CD4-positive, CD25-positive, alpha-beta regulatory T cell (primary cell): Measurements from ENCODE around the gene SKIDA1. TPM values are rescaled to one million over a fixed set of nuclear protein-coding genes. Genes with fewer than 3 reads are reported as not detected.
"Not testable (repeated sequence)": the region's sequence is repeated elsewhere in the genome, so short reads cannot be mapped to it uniquely, and the experiment has no call there.

Source experiments
- ATAC-seq, 2 donors: fragments of 150-1000 bp; cut with Tn5 transposase; one replicate each; pipeline ENCODE4 v1.10.0; 2021; ENCODE audit warnings: low read depth in 2 of 2, moderate number of reproducible peaks in 2 of 2, moderate library complexity in 1 of 2
- DNase-seq, 3 donors: peaks; one replicate each; pipeline versions ENCODE4 v3.0.0 to v3.0.0-alpha.2; 2012 to 2022; ENCODE audit warnings: mixed read lengths in 1 of 3
- H3K27ac ChIP-seq: one replicate; pipeline ENCODE4 v1.7.0; 2013; ENCODE audit warnings: mild to moderate bottlenecking, low read length; ENCODE audit not compliant: insufficient read depth, poor library complexity, severe bottlenecking
- H3K27me3 ChIP-seq: one replicate; pipeline ENCODE4 v1.7.0; 2013; ENCODE audit warnings: low read length; ENCODE audit not compliant: control insufficient read depth, insufficient read depth
- H3K36me3 ChIP-seq: one replicate; pipeline ENCODE4 v1.7.0; 2013; ENCODE audit warnings: mild to moderate bottlenecking, low read length, moderate library complexity; ENCODE audit not compliant: control insufficient read depth, insufficient read depth
- H3K4me1 ChIP-seq: 2 replicates; pipeline ENCODE4 v1.7.0; 2013; ENCODE audit warnings: mild to moderate bottlenecking, low read length; ENCODE audit not compliant: insufficient read depth, control insufficient read depth, poor library complexity, severe bottlenecking
- H3K4me3 ChIP-seq: one replicate; pipeline ENCODE4 v1.7.0; 2013; ENCODE audit warnings: low read depth, mild to moderate bottlenecking, low read length, moderate library complexity
- H3K9me3 ChIP-seq, 2 experiments: 1 replicate in 1 of 2; 2 replicates in 1 of 2; pipeline ENCODE4 v1.7.0; 2013; ENCODE audit warnings: low read length in 2 of 2, mild to moderate bottlenecking in 1 of 2, moderate library complexity in 1 of 2; ENCODE audit not compliant: control insufficient read depth in 2 of 2
- H3K27ac Mint-ChIP-seq, 3 donors: one replicate each; pipeline ENCODE4 v1.8.0; 2020 to 2022; ENCODE audit warnings: mild to moderate bottlenecking in 3 of 3, mixed read lengths in 3 of 3, moderate library complexity in 2 of 3
- H3K27me3 Mint-ChIP-seq: one replicate; pipeline ENCODE4 v1.8.0; 2022; ENCODE audit warnings: mild to moderate bottlenecking, mixed read lengths
- H3K36me3 Mint-ChIP-seq: one replicate; pipeline ENCODE4 v1.8.0; 2020; ENCODE audit warnings: mixed read lengths
- H3K4me1 Mint-ChIP-seq, 4 donors: one replicate each; pipeline ENCODE4 v1.8.0; 2020 to 2022; ENCODE audit warnings: mixed read lengths in 4 of 4, mild to moderate bottlenecking in 1 of 4
- H3K4me3 Mint-ChIP-seq, 4 donors: one replicate each; pipeline ENCODE4 v1.8.0; 2020 to 2022; ENCODE audit warnings: mild to moderate bottlenecking in 4 of 4, mixed read lengths in 4 of 4, moderate library complexity in 3 of 4
- H3K9me3 Mint-ChIP-seq, 7 donors: one replicate each; pipeline ENCODE4 v1.8.0; 2020 to 2022; ENCODE audit warnings: mixed read lengths in 7 of 7, mild to moderate bottlenecking in 3 of 7, moderate library complexity in 2 of 7
- polyA plus RNA-seq, 4 donors: library from polyadenylated mRNA; unstranded; fragments of 300-500 nt; fragmentation: Illumina TruSeq; gene quantifications; one replicate each; pipeline ENCODE4 v1.2.3, GENCODE V29; 2021
- total RNA-seq: library from RNA; stranded (reverse); gene quantifications from one replicate; pipeline ENCODE4 v1.2.3, GENCODE V29; 2022

The SKIDA1 gene
- total RNA-seq (0.10 TPM), polyA plus RNA-seq (not detected)

- Mint-ChIP-seq H3K27me3 (peaks cover 67% of the 10 kb centered on the region), H3K9me3 (peaks cover 0 to 3% (median 0%) of the 10 kb centered on the region in 7 donors), H3K36me3 (no peaks in the 10 kb centered on the region), H3K4me1 (peaks cover 16 to 32% (median 25%) of the 10 kb centered on the region in 4 donors), H3K4me3 (peak within 1 kb of the TSS; percentile 87 to 99 (median 94)), H3K27ac (peak within 1 kb of the TSS; percentile 95 to 97 (median 95))
- ATAC-seq = peak; percentile 66 to 67
- peak; percentile 45 to 77 (median 69) for DNase-seq
- Histone ChIP-seq H3K4me1 (peaks cover 30% of the 10 kb centered on the region), H3K9me3 (no peaks in the 10 kb centered on the region), H3K4me3 (peak within 1 kb of the TSS; percentile 87), H3K27me3 (peaks cover 25% of the 10 kb centered on the region), H3K27ac (peak within 1 kb of the TSS; percentile 68), H3K36me3 (no peaks in the 10 kb centered on the region)
These were observed at the start of gene SKIDA1 for GRCh38 chr10:21525367-21526187. TSS of gene SKIDA1 (minus strand) at chr10:21525682. CDS start at chr10:21517822, 7,860 bp downstream.

- peaks cover 10% of the 10 kb centered on the region for H3K4me1 ChIP-seq
- not testable (repeated sequence) for ATAC-seq, DNase-seq, H3K9me3 Mint-ChIP-seq, H3K36me3 ChIP-seq, H3K27me3 ChIP-seq, H3K9me3 ChIP-seq, H3K4me3 ChIP-seq, H3K27me3 Mint-ChIP-seq, H3K27ac ChIP-seq
- peak overlapping the region in 1 of 3 donors; percentile 57 for H3K27ac Mint-ChIP-seq
- H3K4me1 Mint-ChIP-seq = peaks cover 52 to 76% (median 66%) of the 10 kb centered on the region in 4 donors
- peaks cover 25% of the 10 kb centered on the region for H3K36me3 Mint-ChIP-seq
- peak overlapping the region in 1 of 4 donors; percentile 10 for H3K4me3 Mint-ChIP-seq
These were observed 49.0 kb upstream of the SKIDA1 start for GRCh38 chr10:21574514-21574913.

- peaks cover 0 to 2% (median 0%) of the 10 kb centered on the region in 7 donors for H3K9me3 Mint-ChIP-seq
- Histone ChIP-seq H3K9me3 (no peaks in the 10 kb centered on the region), H3K4me1 (peaks cover 10% of the 10 kb centered on the region), H3K4me3 (no peak overlapping the region), H3K27me3 (no peaks in the 10 kb centered on the region), H3K36me3 (peaks cover 3% of the 10 kb centered on the region), H3K27ac (no peak overlapping the region)
- DNase-seq (no peak), ATAC-seq (no peak)
- peak overlapping the region in 1 of 4 donors; percentile 33 for H3K4me3 Mint-ChIP-seq
- H3K4me1 Mint-ChIP-seq = peaks cover 40 to 69% (median 60%) of the 10 kb centered on the region in 4 donors
- peak overlapping the region in 2 of 3 donors; percentile 14 to 39 for H3K27ac Mint-ChIP-seq
- H3K27me3 Mint-ChIP-seq = no peaks in the 10 kb centered on the region
- H3K36me3 Mint-ChIP-seq = peaks cover 31% of the 10 kb centered on the region
These were observed 47.1 kb upstream of the SKIDA1 start for GRCh38 chr10:21572578-21572977.

GRCh38 chr10:21570761-21571521 is 45.5 kb upstream of the SKIDA1 start:
- H3K27me3 Mint-ChIP-seq = no peaks in the 10 kb centered on the region
- no peak overlapping the region for H3K27ac ChIP-seq
- H3K9me3 ChIP-seq = no peaks in the 10 kb centered on the region
- H3K4me3 Mint-ChIP-seq = peak overlapping the region in 3 of 4 donors; percentile 18 to 42 (median 28)
- H3K27ac Mint-ChIP-seq = peak overlapping the region in 2 of 3 donors; percentile 39 to 83
- DNase-seq = peak in 1 of 3 donors; percentile 12
- peaks cover 40 to 77% (median 61%) of the 10 kb centered on the region in 4 donors for H3K4me1 Mint-ChIP-seq
- no peak for ATAC-seq
- no peaks in the 10 kb centered on the region for H3K27me3 ChIP-seq
- H3K36me3 Mint-ChIP-seq = peaks cover 33% of the 10 kb centered on the region
- no peaks in the 10 kb centered on the region for H3K9me3 Mint-ChIP-seq
- H3K4me1 ChIP-seq = peaks cover 15% of the 10 kb centered on the region
- peaks cover 7% of the 10 kb centered on the region for H3K36me3 ChIP-seq
- H3K4me3 ChIP-seq = peak overlapping the region; percentile 22

- Mint-ChIP-seq H3K36me3 (peaks cover 47% of the 10 kb centered on the region), H3K4me1 (peaks cover 22 to 45% (median 26%) of the 10 kb centered on the region in 4 donors)
- not testable (repeated sequence) for H3K27ac Mint-ChIP-seq, H3K27ac ChIP-seq, ATAC-seq, H3K4me3 Mint-ChIP-seq, H3K4me1 ChIP-seq, H3K27me3 Mint-ChIP-seq, H3K9me3 Mint-ChIP-seq, DNase-seq, H3K9me3 ChIP-seq, H3K4me3 ChIP-seq, H3K27me3 ChIP-seq
- H3K36me3 ChIP-seq = peaks cover 35% of the 10 kb centered on the region
These were observed 33.5 kb upstream of the SKIDA1 start for GRCh38 chr10:21558984-21559383.

GRCh38 chr10:21556527-21556926 is 31.0 kb upstream of the SKIDA1 start:
- Mint-ChIP-seq H3K27me3 (no peaks in the 10 kb centered on the region), H3K27ac (peak overlapping the region in 1 of 3 donors; percentile 45), H3K36me3 (peaks cover 54% of the 10 kb centered on the region), H3K9me3 (no peaks in the 10 kb centered on the region), H3K4me3 (no peak overlapping the region), H3K4me1 (peaks cover 22 to 39% (median 28%) of the 10 kb centered on the region in 4 donors)
- ATAC-seq (no peak), DNase-seq (no peak)
- H3K9me3 ChIP-seq = no peaks in the 10 kb centered on the region
- peaks cover 49% of the 10 kb centered on the region for H3K36me3 ChIP-seq
- no peaks in the 10 kb centered on the region for H3K4me1 ChIP-seq
- H3K27me3 ChIP-seq = no peaks in the 10 kb centered on the region
- no peak overlapping the region for H3K4me3 ChIP-seq
- H3K27ac ChIP-seq = no peak overlapping the region

GRCh38 chr10:21552638-21553037 is 27.2 kb upstream of the SKIDA1 start:
- H3K9me3 Mint-ChIP-seq = no peaks in the 10 kb centered on the region
- no peaks in the 10 kb centered on the region for H3K27me3 Mint-ChIP-seq
- peaks cover 52% of the 10 kb centered on the region for H3K36me3 Mint-ChIP-seq
- no peak overlapping the region for H3K4me3 Mint-ChIP-seq
- no peaks in the 10 kb centered on the region for H3K4me1 ChIP-seq
- H3K9me3 ChIP-seq = no peaks in the 10 kb centered on the region
- H3K36me3 ChIP-seq = peaks cover 49% of the 10 kb centered on the region
- DNase-seq = no peak
- peaks cover 21 to 40% (median 27%) of the 10 kb centered on the region in 4 donors for H3K4me1 Mint-ChIP-seq
- ATAC-seq = no peak
- H3K27ac ChIP-seq = no peak overlapping the region
- H3K27me3 ChIP-seq = no peaks in the 10 kb centered on the region
- H3K4me3 ChIP-seq = no peak overlapping the region
- H3K27ac Mint-ChIP-seq = peak overlapping the region in 1 of 3 donors; percentile 71
